ENCODE results near the gene FHIP1B.

GRCh38 chr11:6191742-6192141 is 42.7 kb downstream of the FHIP1B start:
- TF ChIP-seq CTCF (IDR thresholded peaks at IDR 0.05) (no peak), POLR2A (IDR thresholded peaks at IDR 0.05) (no peak)

Data from vagina (tissue), 2 donors.